GM13977 (cell line): ENCODE data around the gene MAD1L1.

Source experiments
- DNase-seq: peaks from one replicate; pipeline ENCODE4 v3.0.0; 2012; ENCODE audit warnings: low spot score
- CTCF ChIP-seq: IDR thresholded peaks from 2 replicates; pipeline ENCODE4 v1.5.1; 2012; ENCODE audit warnings: mild to moderate bottlenecking, control low read depth; ENCODE audit not compliant: insufficient read depth; ENCODE audit errors: extremely low read depth, missing control alignments
- in situ Hi-C: fragments of 300-500 bp; cut with MboI; formaldehyde crosslinking; loops from one replicate; pipeline ENCODE4 v1.12.0; 2022; ENCODE audit warnings: low sequenced_read_pairs, low pct_unique_long_range_greater_than_20kb, mixed read lengths, inconsistent platforms; ENCODE audit not compliant: unreplicated experiment

Gene MAD1L1

GRCh38 chr7:1853986-1854865 lies 378.5 kb downstream of the MAD1L1 start:
- no peak for DNase-seq
- in situ Hi-C loops: no loop called here

GRCh38 chr7:1853431-1853985 lies 379.2 kb downstream of the MAD1L1 start:
- no peak for TF ChIP-seq CTCF
- in situ Hi-C loops: no loop called here
- no peak for DNase-seq

More at GRCh38 chr7:1853986-1854865, 378.5 kb downstream of the MAD1L1 start:
- TF ChIP-seq CTCF: no peak

- DNase-seq: no peak
- TF ChIP-seq CTCF: no peak
- in situ Hi-C loops: no loop called here
Measured at GRCh38 chr7:1852517-1853430, 380.0 kb downstream of the MAD1L1 start.

GRCh38 chr7:1851721-1852516 lies 380.8 kb downstream of the MAD1L1 start:
- no peak for TF ChIP-seq CTCF
- in situ Hi-C loops: no loop called here
- DNase-seq: no peak

- in situ Hi-C loops: no loop called here
- no peak for DNase-seq
- TF ChIP-seq CTCF: no peak
Measured at GRCh38 chr7:1850976-1851571, 381.7 kb downstream of the MAD1L1 start.
